ENCODE results near the gene NECTIN4. TPM values are rescaled to one million over a fixed set of nuclear protein-coding genes. Genes with fewer than 3 reads are reported as not detected.

NECTIN4 gene
- total RNA-seq, 1 donor from 2014 or later = 0.13 TPM

GRCh38 chr1:161079436-161080110, 9.8 kb downstream of the NECTIN4 start:
- H3K27me3 Mint-ChIP-seq (ENCODE audit: unreplicated experiment) = peaks cover 17% of the 10 kb centered on the region
- no peaks in the 10 kb centered on the region for H3K9me3 Mint-ChIP-seq (ENCODE audit: unreplicated experiment)
- H3K4me1 Mint-ChIP-seq (ENCODE audit: unreplicated experiment) = peaks cover 3% of the 10 kb centered on the region
- H3K4me3 Mint-ChIP-seq (ENCODE audit: unreplicated experiment) = no peak overlapping the region
- no peak for DNase-seq (ENCODE audit: low spot score)
- no peak for TF ChIP-seq CTCF (IDR thresholded peaks at IDR 0.05; ENCODE audit: unreplicated experiment)
- H3K27ac Mint-ChIP-seq (ENCODE audit: unreplicated experiment) = no peak overlapping the region
- no peaks in the 10 kb centered on the region for H3K36me3 Mint-ChIP-seq (ENCODE audit: low read depth, unreplicated experiment)

GRCh38 chr1:161077426-161077825, 11.9 kb downstream of the NECTIN4 start:
- peaks cover 16% of the 10 kb centered on the region for H3K27me3 Mint-ChIP-seq (ENCODE audit: unreplicated experiment)

GRCh38 chr1:161076410-161076809, 12.9 kb downstream of the NECTIN4 start:
- H3K9me3 Mint-ChIP-seq (ENCODE audit: unreplicated experiment) = no peaks in the 10 kb centered on the region
- H3K36me3 Mint-ChIP-seq (ENCODE audit: low read depth, unreplicated experiment) = peaks cover 3% of the 10 kb centered on the region
- no peak overlapping the region for H3K27ac Mint-ChIP-seq (ENCODE audit: unreplicated experiment)
- TF ChIP-seq CTCF (IDR thresholded peaks at IDR 0.05; ENCODE audit: unreplicated experiment) = no peak
- DNase-seq (ENCODE audit: low spot score) = no peak
- H3K4me1 Mint-ChIP-seq (ENCODE audit: unreplicated experiment) = no peaks in the 10 kb centered on the region
- peaks cover 13% of the 10 kb centered on the region for H3K27me3 Mint-ChIP-seq (ENCODE audit: unreplicated experiment)
- no peak overlapping the region for H3K4me3 Mint-ChIP-seq (ENCODE audit: unreplicated experiment)

More at GRCh38 chr1:161077426-161077825, 11.9 kb downstream of the NECTIN4 start:
- DNase-seq (ENCODE audit: low spot score) = no peak
- H3K4me1 Mint-ChIP-seq (ENCODE audit: unreplicated experiment) = no peaks in the 10 kb centered on the region
- no peaks in the 10 kb centered on the region for H3K9me3 Mint-ChIP-seq (ENCODE audit: unreplicated experiment)
- no peak overlapping the region for H3K27ac Mint-ChIP-seq (ENCODE audit: unreplicated experiment)
- H3K4me3 Mint-ChIP-seq (ENCODE audit: unreplicated experiment) = no peak overlapping the region
- TF ChIP-seq CTCF (IDR thresholded peaks at IDR 0.05; ENCODE audit: unreplicated experiment) = no peak
- peaks cover 3% of the 10 kb centered on the region for H3K36me3 Mint-ChIP-seq (ENCODE audit: low read depth, unreplicated experiment)

GRCh38 chr1:161074676-161075368, 14.5 kb downstream of the NECTIN4 start:
- no peak overlapping the region for H3K4me3 Mint-ChIP-seq (ENCODE audit: unreplicated experiment)
- peaks cover 3% of the 10 kb centered on the region for H3K36me3 Mint-ChIP-seq (ENCODE audit: low read depth, unreplicated experiment)
- no peak for DNase-seq (ENCODE audit: low spot score)
- no peaks in the 10 kb centered on the region for H3K4me1 Mint-ChIP-seq (ENCODE audit: unreplicated experiment)
- H3K27me3 Mint-ChIP-seq (ENCODE audit: unreplicated experiment) = peaks cover 9% of the 10 kb centered on the region
- TF ChIP-seq CTCF (IDR thresholded peaks at IDR 0.05; ENCODE audit: unreplicated experiment) = no peak
- H3K9me3 Mint-ChIP-seq (ENCODE audit: unreplicated experiment) = no peaks in the 10 kb centered on the region
- no peak overlapping the region for H3K27ac Mint-ChIP-seq (ENCODE audit: unreplicated experiment)
